Measurements from ENCODE around the gene RPL7A.

DNA sequence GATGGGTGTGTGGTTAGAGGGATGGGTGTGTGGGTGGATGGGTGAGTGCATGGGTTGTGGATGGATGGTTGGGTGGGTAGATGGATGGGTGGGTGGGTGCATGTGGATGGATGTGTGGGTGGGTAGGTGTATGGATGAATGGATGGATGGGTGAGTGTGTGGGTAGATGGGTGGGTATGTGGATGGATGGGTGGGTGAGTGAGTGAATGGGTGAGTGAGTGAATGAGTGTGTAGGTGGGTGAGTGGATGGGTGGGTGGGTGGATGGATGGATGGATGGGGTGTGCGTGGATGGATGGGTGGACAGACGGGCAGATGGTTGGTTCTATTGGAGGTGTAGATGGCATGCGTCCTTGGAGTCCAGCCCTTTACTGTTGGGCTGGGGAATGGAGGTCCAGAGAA, 45.4 kb downstream of the RPL7A start:
- no peak for TF ChIP-seq POLR2AphosphoS5 (IDR thresholded peaks at IDR 0.05; ENCODE audit: low read depth)
- TF ChIP-seq, protein P1, sequence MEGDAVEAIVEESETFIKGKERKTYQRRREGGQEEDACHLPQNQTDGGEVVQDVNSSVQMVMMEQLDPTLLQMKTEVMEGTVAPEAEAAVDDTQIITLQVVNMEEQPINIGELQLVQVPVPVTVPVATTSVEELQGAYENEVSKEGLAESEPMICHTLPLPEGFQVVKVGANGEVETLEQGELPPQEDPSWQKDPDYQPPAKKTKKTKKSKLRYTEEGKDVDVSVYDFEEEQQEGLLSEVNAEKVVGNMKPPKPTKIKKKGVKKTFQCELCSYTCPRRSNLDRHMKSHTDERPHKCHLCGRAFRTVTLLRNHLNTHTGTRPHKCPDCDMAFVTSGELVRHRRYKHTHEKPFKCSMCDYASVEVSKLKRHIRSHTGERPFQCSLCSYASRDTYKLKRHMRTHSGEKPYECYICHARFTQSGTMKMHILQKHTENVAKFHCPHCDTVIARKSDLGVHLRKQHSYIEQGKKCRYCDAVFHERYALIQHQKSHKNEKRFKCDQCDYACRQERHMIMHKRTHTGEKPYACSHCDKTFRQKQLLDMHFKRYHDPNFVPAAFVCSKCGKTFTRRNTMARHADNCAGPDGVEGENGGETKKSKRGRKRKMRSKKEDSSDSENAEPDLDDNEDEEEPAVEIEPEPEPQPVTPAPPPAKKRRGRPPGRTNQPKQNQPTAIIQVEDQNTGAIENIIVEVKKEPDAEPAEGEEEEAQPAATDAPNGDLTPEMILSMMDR (IDR thresholded peaks at IDR 0.05; ENCODE audit: insufficient read depth, low read length) = no peak
- TF ChIP-seq, protein P2, sequence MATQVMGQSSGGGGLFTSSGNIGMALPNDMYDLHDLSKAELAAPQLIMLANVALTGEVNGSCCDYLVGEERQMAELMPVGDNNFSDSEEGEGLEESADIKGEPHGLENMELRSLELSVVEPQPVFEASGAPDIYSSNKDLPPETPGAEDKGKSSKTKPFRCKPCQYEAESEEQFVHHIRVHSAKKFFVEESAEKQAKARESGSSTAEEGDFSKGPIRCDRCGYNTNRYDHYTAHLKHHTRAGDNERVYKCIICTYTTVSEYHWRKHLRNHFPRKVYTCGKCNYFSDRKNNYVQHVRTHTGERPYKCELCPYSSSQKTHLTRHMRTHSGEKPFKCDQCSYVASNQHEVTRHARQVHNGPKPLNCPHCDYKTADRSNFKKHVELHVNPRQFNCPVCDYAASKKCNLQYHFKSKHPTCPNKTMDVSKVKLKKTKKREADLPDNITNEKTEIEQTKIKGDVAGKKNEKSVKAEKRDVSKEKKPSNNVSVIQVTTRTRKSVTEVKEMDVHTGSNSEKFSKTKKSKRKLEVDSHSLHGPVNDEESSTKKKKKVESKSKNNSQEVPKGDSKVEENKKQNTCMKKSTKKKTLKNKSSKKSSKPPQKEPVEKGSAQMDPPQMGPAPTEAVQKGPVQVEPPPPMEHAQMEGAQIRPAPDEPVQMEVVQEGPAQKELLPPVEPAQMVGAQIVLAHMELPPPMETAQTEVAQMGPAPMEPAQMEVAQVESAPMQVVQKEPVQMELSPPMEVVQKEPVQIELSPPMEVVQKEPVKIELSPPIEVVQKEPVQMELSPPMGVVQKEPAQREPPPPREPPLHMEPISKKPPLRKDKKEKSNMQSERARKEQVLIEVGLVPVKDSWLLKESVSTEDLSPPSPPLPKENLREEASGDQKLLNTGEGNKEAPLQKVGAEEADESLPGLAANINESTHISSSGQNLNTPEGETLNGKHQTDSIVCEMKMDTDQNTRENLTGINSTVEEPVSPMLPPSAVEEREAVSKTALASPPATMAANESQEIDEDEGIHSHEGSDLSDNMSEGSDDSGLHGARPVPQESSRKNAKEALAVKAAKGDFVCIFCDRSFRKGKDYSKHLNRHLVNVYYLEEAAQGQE (IDR thresholded peaks at IDR 0.05; ENCODE audit: insufficient replicate concordance, low read depth) = no peak
